ACC112 (cell line): Measurements from ENCODE around the gene STAT4.

Experiments
- H2AFZ ChIP-seq: fragments of 200-600 bp; sonication (generic); one replicate; pipeline ENCODE4 v1.6.0; 2017; ENCODE audit warnings: antibody characterized with exemption, low read length; ENCODE audit not compliant: unreplicated experiment
- H3K27ac ChIP-seq: fragments of 200-600 bp; sonication (generic); 2 replicates; pipeline ENCODE4 v1.5.1; 2014; ENCODE audit warnings: low read depth, mild to moderate bottlenecking, antibody characterized with exemption, low read length, moderate library complexity
- H3K27me3 ChIP-seq: fragments of 200-600 bp; sonication (generic); 2 replicates; pipeline ENCODE4 v1.6.1; 2014; ENCODE audit warnings: mild to moderate bottlenecking, antibody characterized with exemption, low read length, moderate library complexity, mixed read lengths; ENCODE audit not compliant: insufficient read depth
- H3K36me3 ChIP-seq: fragments of 200-600 bp; sonication (generic); 2 replicates; pipeline ENCODE4 v1.6.1; 2016; ENCODE audit warnings: mild to moderate bottlenecking, antibody characterized with exemption, low read length, moderate library complexity, mixed read lengths; ENCODE audit not compliant: insufficient read depth
- H3K4me1 ChIP-seq: fragments of 200-600 bp; sonication (generic); one replicate; pipeline ENCODE4 v1.6.1; 2016; ENCODE audit warnings: low read length, mixed read lengths; ENCODE audit not compliant: insufficient read depth, unreplicated experiment, control insufficient read depth
- H3K4me3 ChIP-seq: fragments of 200-600 bp; sonication (generic); 2 replicates; pipeline ENCODE4 v1.5.1; 2014; ENCODE audit warnings: mild to moderate bottlenecking, low read depth, low read length
- H3K79me2 ChIP-seq: fragments of 200-600 bp; sonication (generic); one replicate; pipeline ENCODE4 v1.6.0; 2016; ENCODE audit warnings: low read length; ENCODE audit not compliant: control insufficient read depth, unreplicated experiment, insufficient read depth

Gene STAT4

DNA sequence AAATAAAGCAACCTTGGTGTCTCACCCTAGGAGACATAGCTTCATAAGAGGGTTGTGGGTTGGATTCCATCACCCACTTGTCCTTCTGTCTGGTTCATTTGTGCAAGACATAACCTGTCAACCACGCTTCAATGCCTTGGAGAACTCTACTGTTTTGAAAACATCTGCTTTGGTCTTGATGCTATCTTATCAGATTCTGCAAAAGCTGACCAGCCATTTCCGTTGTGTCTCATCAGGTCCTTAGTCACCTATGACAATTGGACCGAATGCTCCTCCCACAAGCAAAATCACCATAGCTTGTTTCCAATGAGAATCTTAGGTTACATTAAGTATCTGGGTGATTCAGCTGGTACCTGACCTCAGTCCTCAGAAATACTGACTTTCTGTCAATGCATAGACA, 35.4 kb downstream of the STAT4 start:
- H3K79me2 ChIP-seq = no peaks in the 10 kb centered on the region
- no peaks in the 10 kb centered on the region for H3K27me3 ChIP-seq
- H3K27ac ChIP-seq = no peak overlapping the region
- H2AFZ ChIP-seq = no peak overlapping the region
- H3K4me1 ChIP-seq = no peaks in the 10 kb centered on the region
- H3K4me3 ChIP-seq = no peak overlapping the region
- H3K36me3 ChIP-seq = no peaks in the 10 kb centered on the region

DNA sequence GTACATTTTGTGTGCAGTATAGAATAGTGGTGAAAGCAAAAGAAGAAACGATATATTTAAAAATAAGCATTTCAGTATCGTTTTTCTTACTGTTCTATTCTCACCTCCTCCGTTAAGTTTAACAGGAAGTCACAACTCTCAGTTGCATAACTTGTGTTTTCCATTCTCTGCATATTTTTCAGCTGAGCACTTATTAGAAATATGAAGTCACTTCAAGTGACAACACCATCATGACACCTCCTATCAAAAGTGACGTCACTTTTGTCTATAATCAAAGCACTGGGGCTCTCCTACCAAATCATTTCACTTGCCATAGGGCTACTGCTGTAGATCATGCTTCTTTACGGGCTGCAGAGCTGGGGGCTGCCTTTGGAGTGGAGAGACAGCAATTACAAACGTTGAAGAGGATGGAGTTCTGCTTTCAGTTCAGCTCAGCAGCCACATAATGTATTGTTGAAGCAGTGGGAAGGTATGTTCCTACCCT, 36.3 kb downstream of the STAT4 start:
- no peak overlapping the region for H2AFZ ChIP-seq
- no peak overlapping the region for H3K4me3 ChIP-seq
- H3K79me2 ChIP-seq = no peaks in the 10 kb centered on the region
- no peaks in the 10 kb centered on the region for H3K4me1 ChIP-seq
- H3K36me3 ChIP-seq = no peaks in the 10 kb centered on the region
- no peak overlapping the region for H3K27ac ChIP-seq
- no peaks in the 10 kb centered on the region for H3K27me3 ChIP-seq

DNA sequence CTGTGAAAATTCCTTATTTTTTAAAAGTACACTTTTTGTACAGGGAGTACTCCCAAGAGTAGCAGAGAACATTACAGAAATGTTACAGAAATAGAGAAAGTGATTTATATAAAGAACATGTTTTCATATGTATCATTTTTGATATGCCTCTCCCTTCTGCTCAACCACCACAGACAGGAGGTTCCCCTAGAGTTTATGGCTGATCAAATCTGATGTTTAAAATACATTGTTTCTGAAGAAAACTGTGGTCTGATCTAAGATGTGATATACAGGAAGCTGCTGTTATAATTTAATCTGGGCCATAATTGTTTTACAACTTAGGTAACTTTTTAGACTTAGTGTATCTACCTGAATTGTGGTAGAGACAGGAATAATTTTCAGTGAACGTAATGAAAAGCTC, 37.0 kb downstream of the STAT4 start:
- Histone ChIP-seq H3K79me2 (no peaks in the 10 kb centered on the region), H3K36me3 (no peaks in the 10 kb centered on the region), H3K27me3 (no peaks in the 10 kb centered on the region), H3K27ac (no peak overlapping the region), H3K4me3 (no peak overlapping the region), H2AFZ (no peak overlapping the region), H3K4me1 (no peaks in the 10 kb centered on the region)

DNA sequence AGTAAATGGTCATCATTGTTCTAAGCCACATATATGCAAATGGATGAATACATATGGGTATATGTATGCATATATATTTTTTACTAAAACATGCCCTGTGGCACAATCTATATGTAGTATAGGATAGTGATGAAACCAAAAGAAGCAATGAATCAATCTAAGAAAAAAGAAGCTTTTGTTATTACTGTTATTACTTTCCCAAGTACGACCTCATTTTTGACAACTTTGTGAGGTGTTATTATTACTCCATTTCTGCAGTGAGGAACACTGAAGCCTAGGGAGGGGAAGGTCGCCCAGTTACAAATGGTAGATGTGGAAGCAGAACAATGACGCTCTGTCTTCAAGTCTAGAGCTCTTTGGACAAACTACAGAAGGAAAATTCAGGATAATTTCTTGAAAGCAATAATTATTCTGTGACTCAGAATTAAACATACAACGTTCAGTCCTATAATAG, 38.3 kb downstream of the STAT4 start:
- H3K79me2 ChIP-seq = no peaks in the 10 kb centered on the region
- no peaks in the 10 kb centered on the region for H3K4me1 ChIP-seq
- no peaks in the 10 kb centered on the region for H3K36me3 ChIP-seq
- H3K27me3 ChIP-seq = no peaks in the 10 kb centered on the region
- no peak overlapping the region for H3K27ac ChIP-seq
- no peak overlapping the region for H3K4me3 ChIP-seq
- no peak overlapping the region for H2AFZ ChIP-seq

DNA sequence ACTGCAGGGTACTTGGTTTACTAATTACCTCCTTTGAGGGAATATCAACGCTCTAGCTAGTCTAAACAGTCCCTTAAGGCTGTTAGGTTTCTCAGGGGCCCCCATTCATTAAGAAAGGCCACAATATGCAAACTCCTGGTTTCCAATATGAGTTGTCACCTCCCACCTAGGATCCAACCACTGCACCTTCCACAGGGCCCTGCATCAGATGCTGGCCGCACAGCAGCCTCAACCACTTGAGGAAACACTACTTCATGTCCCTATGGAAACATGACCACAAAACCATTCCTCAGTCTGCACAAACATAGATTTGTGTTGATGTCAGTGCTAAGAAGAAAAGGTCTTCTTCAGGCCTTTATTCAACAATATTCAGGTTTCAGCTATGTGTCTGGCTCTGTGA, 40.9 kb downstream of the STAT4 start:
- H3K4me1 ChIP-seq = no peaks in the 10 kb centered on the region
- no peak overlapping the region for H2AFZ ChIP-seq
- H3K27me3 ChIP-seq = no peaks in the 10 kb centered on the region
- H3K4me3 ChIP-seq = no peak overlapping the region
- no peak overlapping the region for H3K27ac ChIP-seq
- no peaks in the 10 kb centered on the region for H3K79me2 ChIP-seq
- no peaks in the 10 kb centered on the region for H3K36me3 ChIP-seq

DNA sequence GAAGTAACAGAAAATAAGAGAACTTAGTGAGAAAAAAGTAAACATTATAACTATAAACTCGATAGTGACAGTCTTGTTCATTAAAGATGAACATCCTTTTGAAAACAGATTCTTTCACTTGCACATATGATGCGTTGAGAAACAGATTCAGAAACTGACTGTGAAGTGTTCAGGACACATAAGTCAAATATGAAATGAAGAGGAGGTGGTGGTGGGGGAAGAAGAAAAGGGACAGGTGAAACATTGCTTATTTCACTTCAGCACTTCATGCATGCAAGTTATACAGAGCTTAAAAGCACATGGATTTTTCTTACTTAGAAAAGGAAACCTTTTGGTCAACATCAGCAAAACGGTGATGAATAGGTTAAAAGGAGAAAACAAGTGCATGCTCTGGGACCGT, 42.5 kb downstream of the STAT4 start:
- Histone ChIP-seq H3K4me1 (no peaks in the 10 kb centered on the region), H3K36me3 (no peaks in the 10 kb centered on the region), H3K27me3 (no peaks in the 10 kb centered on the region), H3K27ac (no peak overlapping the region), H3K4me3 (no peak overlapping the region), H3K79me2 (no peaks in the 10 kb centered on the region), H2AFZ (no peak overlapping the region)

DNA sequence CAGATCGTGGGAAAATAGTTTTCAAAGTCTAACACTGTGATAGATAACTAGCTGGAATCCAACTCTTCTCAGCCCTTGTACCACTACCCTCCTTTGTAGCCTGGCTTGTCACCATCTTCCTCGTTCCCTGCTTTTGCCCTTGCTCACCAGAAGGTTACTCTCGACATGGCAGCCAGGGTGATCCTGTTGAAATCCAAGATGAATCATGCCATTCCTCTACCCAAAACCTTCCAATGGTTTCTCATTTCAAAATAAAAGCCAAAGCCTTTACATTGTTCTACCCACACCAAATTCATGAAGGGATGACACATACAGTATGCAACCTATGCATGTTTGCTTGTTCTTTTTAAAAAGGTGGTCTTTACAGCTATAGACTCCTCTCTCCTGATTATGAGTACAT, 45.7 kb downstream of the STAT4 start:
- Histone ChIP-seq H3K27me3 (no peaks in the 10 kb centered on the region), H3K4me1 (no peaks in the 10 kb centered on the region), H3K27ac (no peak overlapping the region), H2AFZ (no peak overlapping the region), H3K79me2 (no peaks in the 10 kb centered on the region), H3K36me3 (no peaks in the 10 kb centered on the region), H3K4me3 (no peak overlapping the region)

DNA sequence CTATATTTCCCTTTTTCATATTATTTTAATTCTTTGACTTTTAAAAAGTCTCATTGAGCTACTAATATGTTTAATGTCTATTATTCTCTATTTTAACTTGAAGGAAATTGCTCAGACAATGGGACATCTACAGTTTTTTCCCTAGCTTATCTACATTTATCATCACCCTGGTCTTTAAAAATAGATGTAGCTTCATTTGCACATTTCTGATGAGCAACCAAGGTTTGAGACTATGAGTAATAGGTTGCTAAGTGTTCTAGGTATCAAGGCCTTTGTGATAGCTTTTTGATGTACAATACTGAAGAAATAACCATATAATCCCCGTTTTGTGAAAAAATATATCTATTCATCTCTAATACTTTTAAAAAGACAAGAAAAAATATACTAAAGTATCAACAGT, 47.0 kb downstream of the STAT4 start:
- no peak overlapping the region for H3K27ac ChIP-seq
- H3K36me3 ChIP-seq = no peaks in the 10 kb centered on the region
- no peak overlapping the region for H2AFZ ChIP-seq
- no peak overlapping the region for H3K4me3 ChIP-seq
- no peaks in the 10 kb centered on the region for H3K4me1 ChIP-seq
- H3K79me2 ChIP-seq = no peaks in the 10 kb centered on the region
- no peaks in the 10 kb centered on the region for H3K27me3 ChIP-seq

DNA sequence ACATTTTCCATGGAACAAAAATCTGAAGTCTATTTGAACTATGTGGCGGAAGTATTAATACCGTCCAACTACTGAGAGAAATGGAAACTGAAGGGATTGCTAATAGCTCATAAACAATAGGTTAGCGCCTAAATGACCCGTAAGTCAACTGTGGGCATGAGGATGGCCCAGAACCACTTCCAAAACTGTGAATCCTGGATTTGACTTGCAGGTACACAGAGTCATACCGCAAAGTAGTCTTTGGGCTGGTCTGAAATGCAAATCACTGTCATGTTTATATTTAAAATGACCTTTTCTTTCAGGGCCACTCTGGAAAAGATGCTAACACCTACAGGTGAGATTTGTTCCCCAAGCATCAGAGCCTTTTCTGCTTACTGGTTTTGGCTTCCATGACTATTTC, 50.6 kb downstream of the STAT4 start:
- H3K79me2 ChIP-seq = no peaks in the 10 kb centered on the region
- no peaks in the 10 kb centered on the region for H3K27me3 ChIP-seq
- no peak overlapping the region for H3K27ac ChIP-seq
- H3K4me3 ChIP-seq = no peak overlapping the region
- H3K36me3 ChIP-seq = no peaks in the 10 kb centered on the region
- no peaks in the 10 kb centered on the region for H3K4me1 ChIP-seq
- H2AFZ ChIP-seq = no peak overlapping the region

DNA sequence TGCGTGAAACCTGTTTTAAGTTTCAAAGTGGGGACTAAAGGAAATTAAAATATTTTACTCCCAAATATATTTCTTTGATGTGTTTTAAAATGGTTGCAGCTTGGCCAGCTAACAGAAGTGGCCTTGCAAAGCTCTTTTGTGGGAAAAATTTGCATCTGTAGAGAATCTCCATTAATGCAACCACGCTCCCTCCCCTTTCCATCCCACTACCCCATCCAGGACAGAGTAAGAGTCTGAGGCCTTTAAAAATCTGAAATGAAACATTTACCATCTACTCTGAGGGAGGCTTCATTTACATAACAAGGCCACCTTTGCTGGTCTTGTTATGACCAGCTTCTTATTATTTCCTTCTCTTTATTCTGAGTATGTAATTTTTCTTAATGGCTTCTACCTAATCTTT, 63.5 kb downstream of the STAT4 start:
- H2AFZ ChIP-seq = no peak overlapping the region
- no peak overlapping the region for H3K27ac ChIP-seq
- no peak overlapping the region for H3K4me3 ChIP-seq
- no peaks in the 10 kb centered on the region for H3K4me1 ChIP-seq
- H3K79me2 ChIP-seq = no peaks in the 10 kb centered on the region
- H3K27me3 ChIP-seq = no peaks in the 10 kb centered on the region
- H3K36me3 ChIP-seq = no peaks in the 10 kb centered on the region

DNA sequence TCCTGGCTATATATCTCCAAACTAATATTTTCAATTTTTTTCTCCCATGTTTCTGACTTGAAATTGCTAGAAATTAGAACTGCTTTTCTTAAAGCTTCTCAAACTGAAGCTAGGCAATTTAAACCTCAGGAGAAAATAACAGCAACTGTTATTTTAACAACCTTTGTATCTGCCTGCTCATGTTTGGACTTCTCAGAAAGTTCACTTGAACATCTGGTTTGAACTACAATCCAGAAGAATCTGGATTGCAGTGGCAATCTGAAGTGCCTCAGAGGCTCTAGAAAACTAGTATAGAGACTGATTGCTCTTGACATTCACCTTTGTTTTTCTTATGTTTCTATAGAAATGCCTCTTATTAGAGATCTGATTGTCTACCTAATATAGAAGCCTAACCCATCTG, 64.1 kb downstream of the STAT4 start:
- H3K27me3 ChIP-seq = no peaks in the 10 kb centered on the region
- H3K4me3 ChIP-seq = no peak overlapping the region
- H3K79me2 ChIP-seq = no peaks in the 10 kb centered on the region
- H3K27ac ChIP-seq = no peak overlapping the region
- no peak overlapping the region for H2AFZ ChIP-seq
- no peaks in the 10 kb centered on the region for H3K36me3 ChIP-seq
- no peaks in the 10 kb centered on the region for H3K4me1 ChIP-seq
